Activated T-cell treated with anti-CD3 and anti-CD28 coated beads for 24 hours (primary cell): ENCODE measurements around the gene ALX4.

Experiments
- DNase-seq: peaks from one replicate; pipeline ENCODE4 v3.0.0-alpha.2; 2020; ENCODE audit warnings: low read depth

Gene ALX4

DNA sequence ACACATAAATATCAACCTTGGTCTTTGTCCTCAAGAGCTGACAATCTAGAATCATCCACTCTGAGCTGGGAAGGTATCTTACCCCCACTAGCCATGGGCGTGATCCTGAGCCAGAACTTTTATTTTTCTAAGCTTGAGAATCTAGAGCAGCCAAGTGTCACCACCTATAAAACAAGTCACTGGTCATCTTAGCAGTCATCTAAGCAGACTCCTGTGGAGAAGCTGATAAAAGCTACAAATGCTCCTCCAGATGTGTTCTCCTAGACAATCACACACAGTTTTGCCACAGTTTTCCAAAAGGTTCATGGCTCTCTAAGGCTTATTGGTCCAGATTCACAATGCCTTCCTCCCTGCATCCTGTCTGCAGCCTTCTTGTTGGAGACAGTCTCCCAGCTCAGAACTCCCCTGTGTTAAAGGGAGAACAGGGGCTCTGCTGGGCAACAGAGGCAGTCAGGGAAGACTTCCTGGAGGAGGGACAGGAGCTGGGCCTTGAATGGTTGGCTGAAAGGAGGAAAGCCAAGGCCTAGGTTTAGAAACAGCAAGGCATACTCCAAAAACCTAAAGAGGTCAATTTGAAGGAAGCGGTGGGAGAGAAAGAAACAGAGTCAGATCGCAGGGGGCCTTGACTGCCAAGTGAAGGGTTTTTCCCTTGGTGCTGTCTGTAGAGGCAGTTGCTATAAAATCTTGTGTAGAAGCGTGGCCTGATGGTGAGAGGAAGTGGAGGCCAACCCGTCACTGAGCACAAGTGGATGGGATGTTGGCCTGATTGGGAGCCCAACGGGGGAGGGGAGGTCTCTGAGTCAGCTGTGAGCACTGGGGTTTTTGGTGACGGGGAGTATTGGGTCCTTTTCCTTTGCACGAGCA is 42.0 kb downstream of the ALX4 start:
- no peak for DNase-seq

DNA sequence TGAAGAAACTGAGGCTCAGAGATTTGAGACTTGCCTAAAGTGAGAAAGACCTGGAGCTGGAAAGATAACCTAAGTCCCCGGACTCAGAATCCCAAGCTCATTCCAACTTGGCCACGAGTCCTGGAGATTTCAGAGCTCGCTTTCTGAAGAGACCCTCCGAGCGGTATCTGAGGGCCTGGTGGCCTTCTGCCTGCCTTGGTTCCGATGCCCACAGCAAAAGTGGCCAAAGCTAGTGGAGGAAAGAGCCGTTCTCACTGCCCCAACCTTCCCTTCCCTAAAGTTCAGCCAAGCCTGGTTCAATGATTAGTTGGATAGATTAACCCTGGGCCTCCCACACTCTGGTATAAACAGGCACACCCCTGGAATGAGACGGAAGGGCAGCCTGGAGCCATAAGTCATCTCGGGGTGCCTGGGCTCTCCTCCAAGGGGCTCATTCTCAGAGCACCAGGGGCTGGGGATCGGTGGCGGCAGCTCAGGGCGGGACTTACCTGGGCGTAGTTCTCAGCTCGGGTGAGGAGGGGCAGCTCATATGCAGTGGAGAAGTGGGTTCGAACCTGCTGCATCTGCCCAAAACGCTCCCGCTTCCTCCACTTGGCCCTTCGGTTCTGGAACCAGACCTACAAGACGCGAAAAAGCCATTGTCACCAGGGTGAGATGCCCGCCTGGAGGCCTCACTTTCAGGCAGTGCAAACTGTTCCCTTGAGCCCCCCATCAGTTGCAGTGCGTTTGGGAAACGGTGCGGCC is 42.8 kb downstream of the ALX4 start:
- DNase-seq: no peak

DNA sequence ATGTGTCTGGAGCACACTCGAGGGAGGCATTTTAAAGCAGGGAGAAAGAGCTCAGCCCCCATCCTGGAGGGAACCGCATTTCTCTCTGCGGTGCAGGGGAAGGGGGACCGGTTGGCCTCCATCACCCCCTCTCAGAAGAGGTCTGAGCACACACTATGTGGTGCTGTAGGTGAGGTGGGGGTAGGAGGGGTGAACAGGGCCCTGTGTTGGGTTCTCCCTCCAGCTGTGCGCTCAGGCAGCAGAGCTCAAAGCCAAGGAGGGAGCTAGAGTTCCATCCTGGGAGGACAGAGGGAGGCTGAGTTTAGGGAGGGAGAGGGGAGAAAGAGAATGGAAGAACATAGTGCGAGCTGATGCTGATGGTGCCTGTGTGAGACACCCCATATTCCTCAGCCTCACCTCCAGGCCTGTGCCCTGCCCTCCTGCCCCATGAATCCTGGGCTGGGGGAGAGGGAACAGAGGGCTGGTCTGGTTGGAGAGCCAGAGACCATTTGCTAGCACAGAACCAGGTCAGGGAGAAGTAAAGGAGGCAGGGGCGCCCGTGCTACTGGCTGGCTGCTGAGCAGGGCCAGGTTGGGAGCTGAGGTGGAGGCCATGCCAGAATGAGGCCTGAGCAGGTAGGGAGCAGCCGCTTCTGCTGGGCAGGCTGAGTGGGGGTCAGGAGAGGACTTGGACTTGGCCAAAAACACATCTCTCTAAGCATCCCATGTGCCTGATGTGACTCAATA is 43.7 kb downstream of the ALX4 start:
- no peak for DNase-seq

DNA sequence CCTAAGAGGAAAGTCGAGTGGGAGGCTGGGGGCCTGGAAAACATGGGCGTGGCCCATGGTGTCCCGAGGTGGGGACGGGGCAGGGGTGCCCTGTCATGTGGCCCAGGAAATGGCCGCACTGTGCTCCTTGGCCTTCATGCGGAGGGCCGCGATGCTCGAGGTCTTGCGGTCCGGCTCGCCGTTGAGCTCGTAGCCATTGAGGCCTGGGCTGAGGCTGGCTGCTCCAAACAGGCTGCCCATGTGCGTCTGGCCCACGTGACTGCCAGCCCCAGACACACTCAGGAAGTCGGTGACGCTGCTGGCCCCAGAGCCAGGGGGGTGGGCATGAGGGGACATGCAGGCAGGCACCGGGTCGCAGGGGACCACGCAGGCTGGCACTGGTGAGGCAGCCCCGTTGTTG is 45.2 kb downstream of the ALX4 start:
- no peak for DNase-seq

DNA sequence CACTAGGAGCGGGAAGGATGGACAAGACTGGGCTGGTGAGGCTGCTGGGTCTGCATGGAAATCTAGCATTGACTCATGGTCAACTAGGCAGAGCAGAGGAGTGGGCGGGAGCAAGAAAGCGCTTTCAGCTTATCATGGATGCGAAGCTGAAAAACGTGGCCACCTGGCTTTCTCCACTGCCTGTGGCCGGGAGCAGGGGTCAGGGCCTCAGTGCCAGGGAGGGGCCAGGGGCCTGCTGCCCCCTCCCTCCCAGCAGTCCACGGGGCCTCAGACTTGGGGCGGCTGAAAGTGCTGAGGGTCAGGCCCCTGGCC is 45.5 kb downstream of the ALX4 start:
- no peak for DNase-seq

DNA sequence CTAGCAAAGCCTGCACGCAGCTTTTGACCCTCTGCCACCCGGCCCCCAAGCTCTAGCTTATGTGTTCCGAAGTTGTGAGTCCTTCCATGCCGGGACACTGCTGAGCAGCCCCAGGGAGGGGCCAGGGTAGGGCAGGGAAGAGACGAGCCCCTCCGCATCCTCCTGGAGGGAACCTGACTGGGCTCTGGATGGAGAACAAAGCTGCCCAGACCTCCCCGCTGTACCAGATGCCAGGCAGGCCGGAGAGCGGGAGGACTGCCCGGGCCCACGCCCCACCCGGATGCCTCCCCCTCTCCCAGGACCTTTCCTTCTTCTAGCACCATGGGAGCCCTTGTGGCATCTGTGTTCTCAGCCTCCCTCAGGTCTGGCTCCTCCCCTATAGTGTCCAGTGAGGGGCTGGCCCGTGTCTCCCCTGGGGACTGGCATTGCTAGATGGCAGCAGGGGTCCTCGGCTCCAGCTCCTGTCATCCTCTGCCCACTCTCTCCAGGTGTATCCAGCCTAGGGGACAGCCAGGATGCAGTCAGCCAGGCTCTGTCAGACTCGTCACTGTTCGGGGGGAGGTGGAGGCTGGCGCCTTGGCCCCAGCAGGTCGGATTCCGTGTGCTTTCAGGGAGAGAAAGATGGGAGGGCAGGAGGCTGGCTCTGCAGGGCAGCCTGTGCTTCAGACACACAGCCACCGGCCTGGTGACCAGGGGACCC is 46.1 kb downstream of the ALX4 start:
- no peak for DNase-seq

DNA sequence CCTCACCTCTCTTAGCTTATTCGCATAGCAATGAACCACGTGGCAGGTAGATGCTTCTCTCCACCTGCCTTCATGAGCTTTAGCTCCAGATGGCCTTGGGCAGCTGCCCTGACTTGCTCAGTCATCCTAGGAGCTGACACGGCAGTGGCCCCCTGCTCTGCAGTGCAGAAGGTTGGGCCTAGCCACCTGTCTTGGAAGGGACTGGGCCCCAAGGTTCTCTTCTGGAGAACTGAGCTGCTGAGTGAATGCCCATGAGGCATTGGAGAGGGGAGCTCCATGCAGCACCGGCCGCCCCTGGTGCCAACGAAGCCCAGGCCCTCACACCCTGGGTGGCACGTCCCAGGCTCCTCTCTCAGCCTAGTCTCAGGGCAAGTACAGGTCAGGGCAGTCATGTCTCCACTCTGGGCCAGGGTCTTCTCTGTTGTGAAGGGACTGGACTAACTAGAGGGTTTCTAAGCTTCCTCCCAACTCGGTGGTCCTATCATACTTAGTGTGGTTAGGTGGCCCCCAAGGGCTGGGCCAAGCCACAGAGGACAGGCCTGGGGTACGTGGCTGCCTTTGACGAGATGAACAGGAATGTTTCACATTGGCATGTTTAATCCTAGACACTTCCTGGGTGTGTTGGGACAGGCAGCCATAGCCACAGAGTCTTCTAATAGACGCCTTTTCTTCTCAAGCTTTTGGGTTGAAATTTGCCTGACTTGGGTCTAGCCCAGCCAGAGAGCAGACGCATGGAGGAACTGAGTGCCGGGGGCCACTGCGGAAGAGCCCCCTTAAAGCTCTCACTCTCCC is 47.9 kb downstream of the ALX4 start:
- DNase-seq: no peak

DNA sequence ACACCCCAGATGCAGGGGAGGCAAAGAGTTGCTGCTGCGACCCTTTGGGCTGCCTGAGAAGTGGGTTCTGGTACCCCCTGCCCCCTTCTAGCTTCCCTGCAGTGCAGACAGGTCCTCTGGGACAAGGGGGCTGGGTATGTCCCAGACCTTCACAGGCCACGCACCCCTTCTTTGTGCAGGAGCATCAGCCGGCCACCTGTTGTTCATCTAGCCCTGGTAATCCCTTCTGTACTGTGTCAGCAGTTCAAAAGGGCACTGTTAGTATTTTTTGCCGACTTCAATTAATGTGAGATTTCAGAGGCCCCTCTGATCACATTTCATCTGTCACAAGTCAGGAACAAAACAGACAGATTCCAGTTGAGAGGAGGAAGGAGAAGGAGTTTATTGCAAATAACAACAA is 49.9 kb downstream of the ALX4 start:
- DNase-seq: no peak

DNA sequence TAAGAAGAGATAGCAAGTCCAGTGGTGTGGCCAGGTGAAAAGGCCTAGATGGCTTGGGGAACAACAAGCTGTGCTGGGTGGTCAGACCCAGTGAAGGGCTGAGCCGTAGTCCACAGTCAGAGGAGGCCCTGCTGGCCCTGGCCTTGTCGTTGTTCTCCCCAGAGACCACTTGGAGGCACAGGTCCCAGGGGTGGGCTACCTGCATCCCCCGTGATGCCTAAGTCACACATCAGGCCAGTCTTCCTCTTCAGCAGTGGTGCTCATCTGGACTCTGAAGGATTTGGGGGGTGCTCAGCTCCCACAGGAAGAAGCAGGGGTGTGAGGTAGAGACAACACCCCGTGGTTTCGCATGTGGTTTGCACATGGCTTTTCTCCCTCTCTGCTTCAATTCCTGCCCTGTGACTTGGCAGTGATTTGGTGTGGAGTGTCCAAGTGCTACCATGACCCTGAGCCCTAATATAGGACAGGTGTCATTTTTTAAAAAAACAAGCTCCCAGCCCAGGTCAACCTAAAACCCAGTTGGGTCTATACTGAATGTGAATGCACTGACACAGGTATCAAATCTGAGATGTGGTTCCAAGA is 51.0 kb downstream of the ALX4 start:
- DNase-seq: no peak

DNA sequence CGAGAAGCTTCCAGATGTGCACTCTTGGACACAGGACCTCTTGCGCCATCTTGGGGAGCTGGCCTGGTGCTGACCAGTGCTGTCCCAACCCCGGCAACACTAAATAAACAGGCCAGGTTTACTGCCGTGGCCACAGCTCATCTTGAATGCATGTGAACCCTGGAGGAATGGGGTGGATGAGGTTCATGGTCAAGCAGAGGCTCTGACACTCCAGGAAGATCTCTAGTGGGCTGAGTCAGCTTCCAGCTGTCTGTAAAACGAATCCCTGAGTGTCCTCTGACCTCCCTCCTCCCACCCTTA is 51.8 kb downstream of the ALX4 start:
- no peak for DNase-seq

DNA sequence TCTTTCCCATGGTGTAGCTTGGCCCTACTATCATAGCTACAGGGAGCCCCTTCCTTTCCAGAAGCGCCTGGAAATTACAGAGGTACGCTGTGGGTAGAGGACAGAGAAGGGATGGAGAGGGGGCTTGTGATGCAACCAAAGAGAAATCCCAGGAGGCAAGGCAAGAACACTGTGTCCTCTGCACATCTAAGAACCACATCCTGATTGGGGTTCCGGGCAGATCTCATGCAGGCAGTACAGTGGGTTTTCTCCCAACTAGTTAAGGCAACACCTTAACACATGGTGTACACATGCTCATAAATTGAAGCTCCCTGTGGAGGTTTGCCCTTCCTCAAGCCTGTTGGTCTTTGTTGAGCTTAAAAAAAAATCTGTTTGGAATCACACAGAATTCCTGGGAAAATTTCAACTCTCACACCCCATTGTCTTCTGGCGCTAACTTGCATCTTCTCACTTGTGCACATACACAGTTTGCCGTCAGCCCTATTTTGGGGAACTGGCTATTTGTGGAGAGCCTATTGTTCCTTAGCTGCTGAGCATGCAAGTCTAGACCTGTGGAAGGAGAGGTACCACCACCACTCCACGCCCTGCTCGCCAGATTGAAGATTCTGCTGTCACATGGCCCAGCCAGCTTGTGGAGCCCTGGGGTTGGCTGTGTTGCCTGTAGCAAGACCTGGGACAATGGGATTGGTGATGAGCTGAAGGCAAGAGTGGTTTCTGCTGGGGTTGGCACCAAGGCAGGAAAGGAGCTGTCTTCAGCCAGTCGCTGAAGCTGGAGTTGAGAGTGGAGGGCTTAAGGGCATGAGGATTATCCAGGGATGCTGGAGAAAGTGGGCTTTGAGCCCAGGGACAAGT is 52.4 kb downstream of the ALX4 start:
- no peak for DNase-seq

DNA sequence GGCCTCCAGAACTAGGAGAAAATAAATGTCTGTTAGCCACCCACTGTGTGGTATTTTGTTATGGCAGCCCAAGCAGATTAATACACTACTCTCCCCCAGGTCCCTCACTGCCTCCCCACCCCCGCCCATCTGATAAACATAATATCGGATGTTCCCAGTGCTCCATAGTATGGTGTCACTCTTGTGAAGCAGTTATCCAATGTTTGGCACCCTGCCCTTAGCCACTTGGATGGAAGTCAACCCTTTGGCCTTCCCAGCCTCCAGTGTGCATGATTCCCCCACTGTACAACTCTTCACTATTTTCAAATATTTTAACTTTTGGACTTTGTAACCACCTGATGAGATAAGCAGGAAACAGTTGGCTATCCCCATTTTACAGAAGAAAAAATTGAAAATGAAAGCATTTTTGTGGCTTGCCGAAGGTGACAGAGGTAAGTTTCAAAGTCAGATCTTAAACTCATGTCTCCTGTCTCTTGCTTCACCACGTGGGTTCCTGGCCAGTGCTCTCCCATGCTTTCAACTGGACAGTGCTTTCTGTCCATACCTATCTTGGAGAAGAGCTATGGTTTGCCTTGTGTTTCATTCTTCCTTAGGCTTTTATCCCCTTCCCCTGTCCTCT is 53.2 kb downstream of the ALX4 start:
- no peak for DNase-seq

DNA sequence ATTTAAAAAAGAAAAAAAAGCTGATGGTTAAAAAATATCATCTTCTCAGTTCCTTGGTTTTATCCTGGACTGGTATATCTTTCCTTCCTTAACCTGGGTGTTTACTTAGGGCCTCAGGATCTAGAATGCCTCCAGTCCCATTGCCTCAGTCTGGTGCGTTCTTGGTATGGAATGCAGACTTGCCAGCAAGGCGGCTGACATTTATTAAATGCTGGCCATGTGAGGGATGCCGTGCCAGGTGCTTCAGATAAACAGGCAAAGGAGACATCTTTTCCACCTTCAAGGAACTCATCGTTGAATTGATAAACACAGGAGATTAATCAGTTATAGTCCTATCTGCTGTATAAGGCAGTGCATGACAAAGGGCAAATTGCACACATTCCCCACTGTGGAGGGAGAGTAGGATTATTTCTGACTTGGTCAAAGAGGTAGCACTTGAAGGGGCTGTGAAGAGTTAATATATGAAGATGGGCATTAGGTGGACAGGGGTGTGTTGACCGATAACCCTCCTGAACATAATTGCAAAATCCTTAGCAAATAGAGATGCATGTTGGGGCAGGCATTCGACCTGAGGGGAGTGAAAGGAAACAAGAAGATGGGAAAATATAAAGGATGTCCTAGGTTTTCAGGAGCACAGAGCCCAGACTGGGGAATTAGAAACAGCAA is 54.4 kb downstream of the ALX4 start:
- no peak for DNase-seq

DNA sequence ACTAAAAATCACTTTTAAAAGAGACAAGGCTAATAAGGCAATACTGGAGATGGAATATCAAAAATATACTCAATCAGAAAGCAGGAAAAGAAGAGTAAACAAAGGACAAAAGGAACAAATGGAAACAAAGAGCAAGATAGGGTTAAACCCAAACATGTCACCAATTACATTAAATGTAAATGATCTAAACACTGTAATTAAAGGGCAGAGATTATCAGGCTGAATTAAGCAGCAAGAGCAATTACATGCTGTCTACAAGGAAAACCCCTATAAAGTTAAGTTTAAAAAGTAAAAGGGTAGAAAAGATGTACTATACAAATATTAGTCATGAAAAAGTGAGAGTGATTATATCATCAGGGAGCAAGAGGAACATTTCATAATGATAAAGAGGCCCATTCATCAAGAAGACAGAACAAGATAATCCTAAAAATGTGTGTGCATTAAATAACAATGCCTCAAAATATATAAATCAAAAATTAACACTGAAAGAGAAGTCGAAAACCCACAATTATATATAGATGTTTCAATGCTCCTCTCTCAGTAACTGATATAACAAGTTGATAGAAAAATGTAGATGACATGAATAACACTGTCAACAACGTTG is 56.8 kb downstream of the ALX4 start:
- no peak for DNase-seq

DNA sequence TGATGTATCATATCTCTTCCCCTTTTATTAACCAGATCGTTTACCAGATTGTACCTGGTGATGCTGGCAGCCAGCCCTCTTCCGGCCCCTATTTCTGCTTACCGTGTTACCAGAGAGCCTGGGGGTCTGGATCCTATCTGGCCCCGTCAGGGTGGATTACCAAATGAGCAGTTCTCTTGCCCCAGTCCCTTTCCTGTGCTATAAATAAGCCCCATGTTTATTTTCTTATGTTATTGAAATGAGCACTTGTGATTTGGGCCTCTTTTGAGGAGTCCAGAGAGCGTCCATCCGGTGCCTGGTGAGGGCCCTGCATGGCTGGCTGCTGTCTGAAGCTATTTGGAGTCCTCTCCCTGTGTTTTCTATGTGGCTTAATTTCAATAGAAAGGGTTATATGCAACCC is 59.5 kb downstream of the ALX4 start:
- DNase-seq: no peak

DNA sequence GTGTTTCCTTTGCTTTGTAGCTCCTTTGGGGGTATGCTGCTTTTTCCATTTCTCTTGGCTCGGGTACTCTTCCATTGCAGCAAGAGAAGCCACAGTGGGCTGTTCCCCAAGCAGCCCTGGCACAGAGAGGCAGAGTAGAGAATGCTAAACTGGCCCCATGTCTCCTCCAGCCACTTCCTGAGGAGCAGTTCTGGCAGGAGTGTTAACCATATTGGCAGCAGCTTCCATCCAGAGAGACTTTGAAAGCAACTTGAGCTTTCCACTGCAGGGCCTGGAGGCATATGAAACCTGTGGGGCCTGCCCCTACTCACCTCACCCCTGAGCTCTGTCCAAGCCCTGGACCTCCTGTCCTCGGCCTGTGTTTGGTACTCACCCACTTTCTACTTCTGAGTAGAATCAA is 61.8 kb downstream of the ALX4 start:
- DNase-seq: no peak

DNA sequence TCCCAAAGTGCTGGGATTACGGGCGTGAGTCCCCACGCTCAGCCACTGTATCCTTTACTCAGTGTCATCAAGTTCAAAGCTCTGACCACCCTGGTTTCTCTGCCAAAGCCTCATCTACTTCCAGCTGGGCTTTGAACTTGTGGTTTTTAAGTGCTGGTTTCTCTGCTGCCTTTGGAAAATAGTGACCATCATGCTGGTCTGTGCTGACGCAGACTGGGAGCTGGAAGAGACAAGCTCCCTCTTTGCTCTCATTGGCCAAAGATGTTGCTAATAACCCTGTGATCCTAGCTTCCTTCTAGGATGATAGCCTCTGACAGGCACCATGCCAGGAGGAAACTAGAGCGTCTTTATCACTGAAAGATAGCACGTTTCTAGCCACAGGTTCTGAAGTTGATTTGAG is 62.4 kb downstream of the ALX4 start:
- DNase-seq: no peak

DNA sequence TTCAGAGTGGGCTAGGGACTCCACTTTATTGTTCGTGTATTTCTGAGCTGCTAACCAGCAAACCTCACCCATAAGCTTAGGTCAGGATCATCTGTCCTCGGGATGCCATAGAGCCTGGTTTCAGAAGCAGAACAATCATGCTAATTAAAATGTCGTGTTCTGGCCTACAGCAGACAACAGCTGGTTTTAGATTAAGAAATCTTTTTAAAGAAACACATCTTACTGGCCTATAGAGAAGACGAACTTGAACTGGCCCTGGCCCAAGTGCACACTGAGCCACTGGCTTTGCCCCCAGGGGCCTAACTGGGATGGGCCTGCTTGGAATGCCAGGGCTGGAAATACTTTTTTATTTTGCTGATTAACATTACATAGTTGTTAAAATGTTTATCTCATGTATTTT is 63.2 kb downstream of the ALX4 start:
- DNase-seq: no peak

DNA sequence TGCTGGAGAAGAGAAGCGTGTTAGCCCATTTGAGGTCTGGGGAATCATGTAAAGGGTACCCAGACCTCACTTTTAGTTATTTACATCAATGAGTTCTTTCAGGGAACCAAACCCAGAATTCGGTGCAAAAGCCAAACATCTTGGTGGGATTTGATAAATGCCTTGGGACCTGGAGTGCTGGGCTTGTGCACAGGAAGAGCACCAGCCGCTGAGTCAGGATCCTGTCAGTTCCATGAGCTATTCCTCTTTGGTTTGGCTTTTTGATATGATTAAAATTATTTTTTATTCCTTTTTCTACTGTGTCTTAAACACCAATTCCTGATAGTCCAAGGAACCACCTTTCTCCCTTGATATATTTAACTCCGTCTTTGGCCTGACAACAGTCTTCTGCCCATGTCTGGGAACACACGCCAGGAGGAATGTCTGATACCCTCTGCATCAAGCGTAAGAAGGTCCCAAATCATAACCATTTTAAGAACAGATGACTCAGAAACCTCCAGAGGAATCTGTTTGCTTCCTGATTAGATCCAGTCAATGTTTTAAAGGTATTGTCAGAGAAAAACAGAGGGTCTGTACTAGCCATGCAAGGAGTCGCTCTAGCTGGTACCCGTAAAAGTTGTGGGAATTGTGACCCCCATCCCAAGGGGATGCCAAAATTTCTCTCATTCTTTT is 65.2 kb downstream of the ALX4 start:
- no peak for DNase-seq
